GM19455 (cell line): Measurements from ENCODE around the gene HLA-DRB1.
"Not testable (repeated sequence)": the region's sequence is repeated elsewhere in the genome, so short reads cannot be mapped to it uniquely, and the experiment has no call there.

Experiments used
- ATAC-seq: cut with Tn5 transposase; IDR thresholded peaks from one replicate; pipeline ENCODE4 v1.9.1; 2021; ENCODE audit not compliant: unreplicated experiment

The HLA-DRB1 gene

DNA sequence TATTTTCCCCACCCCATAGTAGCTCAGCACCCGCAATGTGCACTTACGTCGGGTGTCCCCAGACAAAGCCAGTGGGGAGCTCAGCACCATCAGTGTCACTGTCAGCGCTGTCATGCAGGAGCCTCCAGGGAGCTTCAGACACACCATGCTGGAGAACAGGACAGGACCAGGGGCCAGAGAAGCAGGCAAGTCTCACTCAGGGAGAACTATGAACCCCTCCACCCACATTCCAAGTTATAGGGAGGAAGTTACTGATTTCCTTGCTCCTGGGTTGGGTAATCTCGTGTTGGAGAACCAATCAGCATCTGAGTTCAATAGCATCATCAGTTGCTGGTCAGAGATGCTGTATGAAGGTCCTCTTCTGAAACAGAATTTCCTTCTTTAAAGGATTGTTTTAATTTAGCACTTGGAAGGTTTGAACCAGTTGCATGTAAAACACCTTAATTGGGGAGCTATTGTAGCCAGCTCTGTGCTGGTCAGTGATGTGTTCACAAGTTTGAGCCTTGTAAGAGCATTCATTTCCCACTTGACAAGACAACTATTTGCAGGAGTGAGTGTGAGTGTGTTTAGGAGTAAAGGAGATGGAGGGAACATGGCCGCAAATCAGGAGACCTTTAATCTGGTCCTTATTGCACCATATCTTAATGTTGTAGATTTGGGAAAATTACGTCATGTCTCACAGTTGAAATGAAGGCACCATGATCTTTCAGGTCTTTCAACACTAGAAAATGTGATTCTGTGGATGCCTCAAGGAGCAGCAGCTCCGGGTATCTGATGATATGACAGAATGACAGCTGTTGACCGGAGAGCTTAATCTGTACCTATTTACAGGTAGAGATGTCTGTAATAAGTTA lies at the start of gene HLA-DRB1:
Gene HLA-DRB1, minus strand, starts transcription at position 253 of the 854 bp plus-strand sequence. Its CDS starts 106 bp downstream, at position 147.
- peak; percentile 89 for ATAC-seq

DNA sequence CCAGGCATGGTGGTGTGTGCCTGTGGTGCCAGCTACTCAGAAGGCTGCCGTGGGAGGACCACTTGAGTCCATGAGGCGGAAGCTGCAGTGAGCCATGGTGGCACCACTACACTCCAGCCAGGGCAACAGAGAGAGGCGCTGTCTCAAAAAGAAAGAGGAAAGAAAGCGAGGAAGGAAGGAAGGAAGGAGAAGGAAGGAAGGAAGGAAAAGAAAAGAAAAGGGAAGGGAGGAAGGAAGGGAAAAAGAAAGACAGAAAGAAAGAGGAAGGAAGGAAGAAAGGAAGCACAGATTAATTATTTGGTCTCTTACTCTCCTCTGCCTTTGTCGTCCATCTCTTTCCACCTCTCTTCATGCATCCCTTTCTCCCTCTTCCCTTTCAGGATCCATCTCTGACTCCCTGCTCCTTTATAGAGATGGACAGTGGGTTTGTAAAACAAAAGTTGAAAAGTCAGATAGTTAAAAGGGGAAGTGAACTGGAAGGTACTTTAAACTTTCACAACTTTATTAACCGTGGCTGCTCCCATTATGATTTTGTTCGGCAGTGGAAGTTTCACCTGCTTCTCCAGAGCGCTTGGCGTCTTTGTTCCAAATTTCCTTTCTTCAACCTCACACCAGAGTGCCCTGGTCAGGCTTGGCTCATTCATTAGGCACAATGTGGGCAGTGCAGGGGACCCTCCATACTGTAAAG lies 49.0 kb upstream of the HLA-DRB1 start:
- ATAC-seq: no peak

DNA sequence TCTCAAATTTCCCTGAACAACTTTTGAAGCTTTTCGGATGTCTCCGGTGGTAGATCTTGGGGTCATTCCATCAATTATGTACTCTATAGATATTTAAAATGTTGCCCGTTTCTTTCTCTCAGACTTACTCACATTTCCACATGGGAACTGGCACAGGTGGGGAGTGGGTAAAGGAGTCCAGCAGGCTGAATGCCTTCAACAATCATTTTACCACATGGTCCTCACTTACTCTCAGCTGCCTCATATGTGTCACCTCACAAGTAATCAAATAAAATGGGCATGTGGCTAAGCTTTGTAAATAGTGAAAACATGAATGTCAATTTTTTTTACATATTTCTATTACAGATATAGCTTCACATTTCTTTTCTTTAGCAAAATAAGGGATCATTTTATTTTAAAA lies 48.2 kb upstream of the HLA-DRB1 start:
- no peak for ATAC-seq

DNA sequence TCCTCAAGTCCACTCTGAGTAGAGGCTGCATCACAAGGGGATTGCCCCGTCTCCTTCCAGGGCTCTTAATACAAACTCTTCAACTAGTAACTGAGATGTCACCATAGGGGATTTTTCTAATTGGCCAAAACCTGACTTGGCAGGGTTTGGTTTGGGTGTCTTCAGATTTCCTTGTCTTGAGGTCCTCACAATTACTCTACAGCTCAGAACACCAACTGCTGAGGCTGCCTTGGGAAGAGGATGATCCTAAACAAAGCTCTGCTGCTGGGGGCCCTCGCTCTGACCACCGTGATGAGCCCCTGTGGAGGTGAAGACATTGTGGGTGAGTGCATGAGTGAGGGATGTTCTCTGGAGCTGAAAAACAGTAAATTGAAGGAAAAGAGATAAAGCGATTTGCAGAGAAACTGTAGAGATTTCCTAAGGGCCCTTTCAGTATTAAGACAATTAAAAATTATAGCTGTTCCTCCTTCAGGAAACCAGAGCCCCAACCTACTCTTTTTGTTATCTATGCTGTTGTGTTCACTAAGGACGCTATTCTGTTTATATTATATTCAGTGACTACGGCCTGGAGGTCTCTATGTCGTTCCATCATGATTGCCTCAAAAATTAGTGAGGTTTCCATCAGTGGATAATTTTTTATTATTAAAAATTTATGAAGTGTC lies 47.7 kb upstream of the HLA-DRB1 start, which contains the start of gene HLA-DQA1:
Gene HLA-DQA1, plus strand, starts transcription at position 188 of the 662 bp plus-strand sequence. Its CDS starts 53 bp downstream, at position 241.
- ATAC-seq: peak; percentile 83

GRCh38 chr6:32635526-32636123 lies 46.0 kb upstream of the HLA-DRB1 start:
- no peak for ATAC-seq

GRCh38 chr6:32629793-32630192 lies 40.1 kb upstream of the HLA-DRB1 start:
- not testable (repeated sequence) for ATAC-seq

GRCh38 chr6:32627831-32628230 lies 38.2 kb upstream of the HLA-DRB1 start:
- ATAC-seq: peak; percentile 57

DNA sequence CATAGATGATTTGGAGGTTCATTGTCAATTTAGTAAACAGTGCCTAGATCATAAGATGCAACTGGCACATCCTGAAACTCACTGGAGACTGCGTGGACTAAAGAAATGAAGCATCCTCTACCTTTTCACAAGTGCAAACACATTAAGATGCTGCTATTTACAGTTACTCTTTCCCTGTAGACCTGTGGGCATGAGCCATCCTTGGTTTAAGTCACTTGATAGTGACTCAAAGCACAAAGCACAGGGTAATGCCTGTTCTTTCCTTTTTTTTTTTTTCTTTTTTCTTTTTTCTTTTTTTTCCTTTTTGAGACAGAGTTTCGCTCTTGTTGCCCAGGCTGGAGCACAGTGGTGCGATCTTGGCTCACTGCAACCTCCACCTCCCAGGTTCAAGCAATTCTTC lies 37.6 kb upstream of the HLA-DRB1 start:
- no peak for ATAC-seq

DNA sequence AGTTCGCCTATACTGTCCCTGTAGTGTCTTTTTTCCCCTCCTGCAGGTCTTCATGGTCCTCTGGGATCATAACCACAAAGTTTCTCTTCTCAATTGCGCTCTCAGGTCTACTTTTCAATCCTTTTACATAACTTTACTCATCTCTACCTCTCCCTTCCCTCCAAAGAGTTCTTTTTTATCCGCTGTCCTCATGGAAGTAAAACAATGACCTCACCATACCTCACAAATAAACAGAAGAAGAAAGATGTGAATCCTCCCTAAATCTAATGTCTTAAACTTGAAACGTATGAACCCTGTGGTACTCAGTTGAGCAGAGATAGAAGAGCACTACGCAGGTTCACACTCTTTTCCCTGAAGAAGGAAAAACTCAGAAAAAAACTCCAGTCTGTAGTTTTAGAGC lies 35.5 kb upstream of the HLA-DRB1 start:
- ATAC-seq: no peak

- ATAC-seq: no peak
These were observed 34.9 kb upstream of the HLA-DRB1 start for GRCh38 chr6:32624565-32624964.

- no peak for ATAC-seq
These were observed 34.0 kb upstream of the HLA-DRB1 start for GRCh38 chr6:32623693-32624092.

DNA sequence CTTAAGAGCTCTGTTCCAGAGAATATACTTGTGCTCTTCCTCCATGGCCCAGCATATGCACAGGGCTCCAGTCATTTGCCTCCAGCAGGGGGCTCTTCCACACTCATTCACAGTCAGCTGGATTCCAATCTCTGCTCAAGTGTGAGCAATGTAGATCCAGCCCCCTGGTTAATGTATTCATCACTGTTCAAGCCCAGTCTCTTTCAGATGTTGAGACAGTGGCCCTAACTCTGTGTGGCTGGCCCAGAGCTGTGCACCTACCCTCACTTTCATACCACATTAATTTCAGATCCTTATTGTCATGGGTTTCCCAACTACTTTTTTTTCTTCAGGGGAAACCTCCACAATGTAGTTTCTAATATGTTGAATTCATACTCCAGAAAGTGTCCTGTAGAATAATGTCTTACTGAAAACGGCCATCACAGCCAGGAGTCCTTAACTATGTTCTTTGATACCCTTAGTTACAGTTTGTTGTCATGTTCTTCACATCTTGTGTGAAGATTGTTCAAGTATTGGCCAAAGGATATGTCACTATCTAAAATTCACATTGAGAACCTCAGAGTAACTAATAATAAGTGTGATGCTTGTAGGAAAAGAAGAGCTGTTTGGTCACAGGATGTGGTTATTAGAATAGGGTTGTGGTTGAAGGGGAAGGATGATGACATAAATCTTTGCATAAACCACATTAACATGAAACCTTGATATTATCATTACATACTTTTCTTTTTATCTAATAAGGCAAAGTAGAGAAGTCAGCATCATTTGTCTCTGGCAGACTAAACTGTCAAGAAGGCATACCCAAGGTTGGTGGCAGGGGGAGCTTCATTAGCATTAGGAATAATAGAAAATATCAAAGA lies 33.1 kb upstream of the HLA-DRB1 start:
- peak; percentile 73 for ATAC-seq

- no peak for ATAC-seq
These were observed 31.7 kb upstream of the HLA-DRB1 start for GRCh38 chr6:32621372-32621771.

DNA sequence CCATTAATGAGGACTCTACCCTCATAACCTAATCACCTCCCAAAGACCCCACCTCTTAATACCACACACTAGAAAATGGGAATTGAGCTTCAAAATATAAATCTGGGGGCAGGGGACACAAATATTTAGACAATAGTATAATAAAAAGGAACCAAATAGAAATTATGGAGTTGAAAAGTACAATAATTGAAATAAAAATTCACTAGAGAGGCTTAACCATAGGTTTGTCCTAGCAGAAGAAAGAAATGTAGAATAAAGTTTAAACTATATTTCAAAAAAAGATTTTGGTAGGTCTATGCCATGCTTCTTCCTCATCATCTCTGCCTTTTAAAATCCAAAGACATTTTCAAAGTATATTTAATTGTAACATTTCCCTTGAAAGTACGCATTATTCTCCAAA lies 28.1 kb upstream of the HLA-DRB1 start:
- ATAC-seq: no peak

GRCh38 chr6:32615885-32616532 lies 26.4 kb upstream of the HLA-DRB1 start:
- ATAC-seq: no peak

- ATAC-seq: no peak
These were observed 24.9 kb upstream of the HLA-DRB1 start for GRCh38 chr6:32614366-32615081.

DNA sequence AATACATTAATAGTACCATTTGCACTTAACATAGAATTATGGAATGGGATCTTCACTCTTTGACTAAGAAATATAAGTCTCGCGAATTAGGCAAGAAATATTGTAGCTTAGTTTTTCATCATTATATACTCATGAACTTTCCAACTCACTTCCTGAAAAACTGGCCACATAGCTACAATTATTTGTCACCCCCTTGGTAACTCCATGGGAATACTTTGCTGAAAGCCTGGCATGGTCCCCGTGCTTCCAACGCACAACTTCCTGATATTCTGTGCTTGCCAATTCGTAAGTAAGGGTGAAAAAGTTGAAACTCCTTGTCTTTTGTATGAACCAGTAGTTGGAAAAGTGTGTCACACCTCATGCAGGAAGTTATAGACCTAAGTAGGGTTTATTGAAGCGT lies 23.8 kb upstream of the HLA-DRB1 start:
- ATAC-seq: no peak

- ATAC-seq: no peak
These were observed 21.1 kb upstream of the HLA-DRB1 start for GRCh38 chr6:32610682-32611296.
